HepG2 (cell line): Measurements from ENCODE around the gene RGS19. TPM values are rescaled to one million over a fixed set of nuclear protein-coding genes. Genes with fewer than 3 reads are reported as not detected.

ENCODE experiments used
- GABPA ChIP-seq, 2 experiments: IDR thresholded peaks; 2 replicates each; pipeline ENCODE4 v1.6.1; 2011 to 2016; ENCODE audit warnings: low read depth in 2 of 2, low read length in 1 of 2, missing biosample characterization in 1 of 2, missing genetic modification characterization in 1 of 2
- GZF1 ChIP-seq: sonication (generic); formaldehyde crosslinking; IDR thresholded peaks from 2 replicates; pipeline ENCODE4 v1.5.1; 2020; ENCODE audit warnings: mild to moderate bottlenecking, missing genetic modification reagents
- HES4 ChIP-seq: sonication (generic); formaldehyde crosslinking; IDR thresholded peaks from 2 replicates; pipeline ENCODE4 v1.9.0; 2021; ENCODE audit warnings: mild to moderate bottlenecking, missing genetic modification reagents, borderline replicate concordance
- NPAS2 ChIP-seq: sonication (generic); formaldehyde crosslinking; IDR thresholded peaks from 2 replicates; pipeline ENCODE4 v1.8.0; 2022; ENCODE audit warnings: mild to moderate bottlenecking, missing genetic modification reagents, borderline replicate concordance
- PAWR ChIP-seq: sonication (generic); formaldehyde crosslinking; IDR thresholded peaks from 2 replicates; pipeline ENCODE4 v1.4.0; 2020; ENCODE audit warnings: missing genetic modification reagents, mild to moderate bottlenecking, borderline replicate concordance
- REXO4 ChIP-seq: sonication (generic); formaldehyde crosslinking; IDR thresholded peaks from 2 replicates; pipeline ENCODE4 v1.8.0; 2022; ENCODE audit warnings: missing genetic modification reagents, mild to moderate bottlenecking, borderline replicate concordance
- SALL2 ChIP-seq: sonication (generic); formaldehyde crosslinking; IDR thresholded peaks from 2 replicates; pipeline ENCODE4 v1.8.1; 2023; ENCODE audit warnings: mild to moderate bottlenecking, missing genetic modification reagents, inconsistent platforms
- TP53 ChIP-seq: sonication (generic); formaldehyde crosslinking; conservative IDR thresholded peaks from 2 replicates; pipeline ENCODE4 v1.4.0; 2020; ENCODE audit warnings: missing genetic modification reagents
- ZNF563 ChIP-seq: sonication (generic); formaldehyde crosslinking; IDR thresholded peaks from 2 replicates; pipeline ENCODE4 v1.8.0; 2022; ENCODE audit warnings: mild to moderate bottlenecking, moderate library complexity, missing genetic modification reagents
- ZNF761 ChIP-seq: sonication (generic); formaldehyde crosslinking; conservative IDR thresholded peaks from 2 replicates; pipeline ENCODE4 v1.4.0; 2020; ENCODE audit warnings: mild to moderate bottlenecking, missing genetic modification reagents
- ZNF773 ChIP-seq: sonication (generic); formaldehyde crosslinking; IDR thresholded peaks from 2 replicates; pipeline ENCODE4 v1.4.0; 2020; ENCODE audit warnings: missing genetic modification reagents, borderline replicate concordance
- ZNF839 ChIP-seq: sonication (generic); formaldehyde crosslinking; IDR thresholded peaks from 2 replicates; pipeline ENCODE4 v1.4.0; 2020; ENCODE audit warnings: missing genetic modification reagents, mild to moderate bottlenecking, borderline replicate concordance
- polyA plus RNA-seq, 8 experiments: library from polyadenylated mRNA; depleted of rRNA in 3 of 8; stranded (reverse) in 7 of 8; unstranded in 1 of 8; fragments of >200 nt; fragmentation: Illumina TruSeq in 4 of 8; extraction: Trizol in 4 of 8; gene quantifications; 2 replicates each; pipeline versions ENCODE4 v1.2.1 to v1.2.3, GENCODE V29; 2011 to 2016; ENCODE audit warnings: low read depth in 4 of 8, missing spikeins in 1 of 8, mixed read lengths in 1 of 8; ENCODE audit not compliant: insufficient read depth in 1 of 8
- total RNA-seq, 5 experiments: library from RNA; depleted of rRNA; stranded (reverse); fragments of >200 nt; fragmentation: Illumina TruSeq; extraction: Trizol; gene quantifications; 2 replicates each; pipeline ENCODE4 v1.2.3, GENCODE V29; 2016; ENCODE audit warnings: low read depth in 1 of 5
- TF ChIP-seq, protein P1 (sequence below): sonication (generic); formaldehyde crosslinking; IDR thresholded peaks from 2 replicates; pipeline ENCODE4 v1.8.0; 2022; ENCODE audit warnings: missing genetic modification reagents, mild to moderate bottlenecking, moderate library complexity, borderline replicate concordance
- TF ChIP-seq, protein P2 (sequence below): sonication (generic); formaldehyde crosslinking; IDR thresholded peaks from 2 replicates; pipeline ENCODE4 v1.5.1; 2020; ENCODE audit warnings: missing genetic modification reagents, mild to moderate bottlenecking, borderline replicate concordance
- TF ChIP-seq, protein P3 (sequence below): sonication (generic); formaldehyde crosslinking; IDR thresholded peaks from 2 replicates; pipeline ENCODE4 v1.4.0; 2020; ENCODE audit warnings: missing genetic modification reagents, borderline replicate concordance
- TF ChIP-seq, protein P4 (sequence below): sonication (generic); formaldehyde crosslinking; IDR thresholded peaks from 2 replicates; pipeline ENCODE4 v1.8.0; 2022; ENCODE audit warnings: mild to moderate bottlenecking, missing genetic modification reagents, borderline replicate concordance

RGS19 gene
- total and polyA plus RNA-seq, 2 of the 13 experiments (the other 11 are each of a cell fraction or from before 2014, with no cell fraction given) = 10.7 to 11.9 TPM

DNA sequence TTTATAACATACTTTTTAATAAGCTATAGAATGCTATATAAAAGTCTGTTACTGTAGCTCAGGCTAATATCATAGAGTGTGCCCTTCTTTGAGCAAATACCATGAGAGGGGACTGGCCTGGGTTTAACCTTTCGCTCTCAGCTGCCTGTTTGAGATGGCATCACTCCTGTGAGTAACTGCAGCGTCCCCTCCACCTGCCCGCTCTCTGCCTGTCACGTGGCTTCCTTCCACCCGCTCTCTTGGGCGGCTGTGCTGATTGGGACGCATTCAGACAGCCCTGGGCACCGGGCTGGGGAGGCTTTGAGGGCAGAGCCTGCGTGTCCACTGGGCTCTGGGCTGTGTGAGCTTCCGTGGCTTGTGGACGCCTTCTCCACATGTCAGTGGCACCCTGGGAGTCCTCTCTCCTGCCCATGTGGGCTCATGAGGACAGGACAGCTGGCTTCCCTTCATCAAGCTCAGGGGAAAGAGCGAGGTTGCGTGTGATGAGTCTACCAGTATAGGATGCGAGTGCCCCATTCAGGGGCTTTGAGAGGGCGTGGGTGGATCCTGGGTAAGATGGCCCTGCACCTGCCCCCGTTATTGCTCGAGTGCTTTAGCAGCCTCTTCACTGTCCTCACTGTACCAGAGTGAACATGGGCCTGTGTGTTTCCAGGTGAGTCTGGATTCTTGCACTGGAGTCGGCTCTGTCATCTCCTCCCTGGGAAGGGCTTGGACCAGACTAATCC lies 54.1 kb downstream of the RGS19 start (continued):
- TF ChIP-seq, protein P1, sequence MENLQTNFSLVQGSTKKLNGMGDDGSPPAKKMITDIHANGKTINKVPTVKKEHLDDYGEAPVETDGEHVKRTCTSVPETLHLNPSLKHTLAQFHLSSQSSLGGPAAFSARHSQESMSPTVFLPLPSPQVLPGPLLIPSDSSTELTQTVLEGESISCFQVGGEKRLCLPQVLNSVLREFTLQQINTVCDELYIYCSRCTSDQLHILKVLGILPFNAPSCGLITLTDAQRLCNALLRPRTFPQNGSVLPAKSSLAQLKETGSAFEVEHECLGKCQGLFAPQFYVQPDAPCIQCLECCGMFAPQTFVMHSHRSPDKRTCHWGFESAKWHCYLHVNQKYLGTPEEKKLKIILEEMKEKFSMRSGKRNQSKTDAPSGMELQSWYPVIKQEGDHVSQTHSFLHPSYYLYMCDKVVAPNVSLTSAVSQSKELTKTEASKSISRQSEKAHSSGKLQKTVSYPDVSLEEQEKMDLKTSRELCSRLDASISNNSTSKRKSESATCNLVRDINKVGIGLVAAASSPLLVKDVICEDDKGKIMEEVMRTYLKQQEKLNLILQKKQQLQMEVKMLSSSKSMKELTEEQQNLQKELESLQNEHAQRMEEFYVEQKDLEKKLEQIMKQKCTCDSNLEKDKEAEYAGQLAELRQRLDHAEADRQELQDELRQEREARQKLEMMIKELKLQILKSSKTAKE = no peak
- TF ChIP-seq, protein P2, sequence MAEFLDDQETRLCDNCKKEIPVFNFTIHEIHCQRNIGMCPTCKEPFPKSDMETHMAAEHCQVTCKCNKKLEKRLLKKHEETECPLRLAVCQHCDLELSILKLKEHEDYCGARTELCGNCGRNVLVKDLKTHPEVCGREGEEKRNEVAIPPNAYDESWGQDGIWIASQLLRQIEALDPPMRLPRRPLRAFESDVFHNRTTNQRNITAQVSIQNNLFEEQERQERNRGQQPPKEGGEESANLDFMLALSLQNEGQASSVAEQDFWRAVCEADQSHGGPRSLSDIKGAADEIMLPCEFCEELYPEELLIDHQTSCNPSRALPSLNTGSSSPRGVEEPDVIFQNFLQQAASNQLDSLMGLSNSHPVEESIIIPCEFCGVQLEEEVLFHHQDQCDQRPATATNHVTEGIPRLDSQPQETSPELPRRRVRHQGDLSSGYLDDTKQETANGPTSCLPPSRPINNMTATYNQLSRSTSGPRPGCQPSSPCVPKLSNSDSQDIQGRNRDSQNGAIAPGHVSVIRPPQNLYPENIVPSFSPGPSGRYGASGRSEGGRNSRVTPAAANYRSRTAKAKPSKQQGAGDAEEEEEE = no peak
- TF ChIP-seq, protein P3, sequence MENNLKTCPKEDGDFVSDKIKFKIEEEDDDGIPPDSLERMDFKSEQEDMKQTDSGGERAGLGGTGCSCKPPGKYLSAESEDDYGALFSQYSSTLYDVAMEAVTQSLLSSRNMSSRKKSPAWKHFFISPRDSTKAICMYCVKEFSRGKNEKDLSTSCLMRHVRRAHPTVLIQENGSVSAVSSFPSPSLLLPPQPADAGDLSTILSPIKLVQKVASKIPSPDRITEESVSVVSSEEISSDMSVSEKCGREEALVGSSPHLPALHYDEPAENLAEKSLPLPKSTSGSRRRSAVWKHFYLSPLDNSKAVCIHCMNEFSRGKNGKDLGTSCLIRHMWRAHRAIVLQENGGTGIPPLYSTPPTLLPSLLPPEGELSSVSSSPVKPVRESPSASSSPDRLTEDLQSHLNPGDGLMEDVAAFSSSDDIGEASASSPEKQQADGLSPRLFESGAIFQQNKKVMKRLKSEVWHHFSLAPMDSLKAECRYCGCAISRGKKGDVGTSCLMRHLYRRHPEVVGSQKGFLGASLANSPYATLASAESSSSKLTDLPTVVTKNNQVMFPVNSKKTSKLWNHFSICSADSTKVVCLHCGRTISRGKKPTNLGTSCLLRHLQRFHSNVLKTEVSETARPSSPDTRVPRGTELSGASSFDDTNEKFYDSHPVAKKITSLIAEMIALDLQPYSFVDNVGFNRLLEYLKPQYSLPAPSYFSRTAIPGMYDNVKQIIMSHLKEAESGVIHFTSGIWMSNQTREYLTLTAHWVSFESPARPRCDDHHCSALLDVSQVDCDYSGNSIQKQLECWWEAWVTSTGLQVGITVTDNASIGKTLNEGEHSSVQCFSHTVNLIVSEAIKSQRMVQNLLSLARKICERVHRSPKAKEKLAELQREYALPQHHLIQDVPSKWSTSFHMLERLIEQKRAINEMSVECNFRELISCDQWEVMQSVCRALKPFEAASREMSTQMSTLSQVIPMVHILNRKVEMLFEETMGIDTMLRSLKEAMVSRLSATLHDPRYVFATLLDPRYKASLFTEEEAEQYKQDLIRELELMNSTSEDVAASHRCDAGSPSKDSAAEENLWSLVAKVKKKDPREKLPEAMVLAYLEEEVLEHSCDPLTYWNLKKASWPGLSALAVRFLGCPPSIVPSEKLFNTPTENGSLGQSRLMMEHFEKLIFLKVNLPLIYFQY (CRISPR knock-in tag) = no peak
- TF ChIP-seq PAWR (CRISPR knock-in tag) = peak; percentile 68; the same call in 1 of the 2 replicates
- no peak for TF ChIP-seq GABPA (IDR thresholded peaks at IDR 0.05; ENCODE audit: low read depth, low read length)
- no peak for TF ChIP-seq GABPA (CRISPR knock-in tag; IDR thresholded peaks at IDR 0.05; ENCODE audit: low read depth)
- 0 out of 2 replicates have a peak, but pooled peaks have one; percentile 3 for TF ChIP-seq ZNF563 (CRISPR knock-in tag)
- TF ChIP-seq HES4 (CRISPR knock-in tag) = no peak
- TF ChIP-seq REXO4 (CRISPR knock-in tag) = no peak
- TF ChIP-seq SALL2 (CRISPR knock-in tag) = no peak
- no peak for TF ChIP-seq ZNF773 (CRISPR knock-in tag)
- no peak for TF ChIP-seq TP53 (CRISPR knock-in tag)
- TF ChIP-seq NPAS2 (CRISPR knock-in tag) = no peak
- TF ChIP-seq ZNF839 (CRISPR knock-in tag) = no peak
- TF ChIP-seq ZNF761 (CRISPR knock-in tag) = no peak; the same call in 1 of the 2 replicates
- TF ChIP-seq, protein P4, sequence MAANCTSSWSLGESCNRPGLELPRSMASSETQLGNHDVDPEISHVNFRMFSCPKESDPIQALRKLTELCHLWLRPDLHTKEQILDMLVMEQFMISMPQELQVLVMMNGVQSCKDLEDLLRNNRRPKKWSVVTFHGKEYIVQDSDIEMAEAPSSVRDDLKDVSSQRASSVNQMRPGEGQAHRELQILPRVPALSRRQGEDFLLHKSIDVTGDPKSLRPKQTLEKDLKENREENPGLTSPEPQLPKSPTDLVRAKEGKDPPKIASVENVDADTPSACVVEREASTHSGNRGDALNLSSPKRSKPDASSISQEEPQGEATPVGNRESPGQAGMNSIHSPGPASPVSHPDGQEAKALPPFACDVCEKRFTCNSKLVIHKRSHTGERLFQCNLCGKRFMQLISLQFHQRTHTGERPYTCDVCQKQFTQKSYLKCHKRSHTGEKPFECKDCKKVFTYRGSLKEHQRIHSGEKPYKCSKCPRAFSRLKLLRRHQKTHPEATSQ (CRISPR knock-in tag) = no peak
- TF ChIP-seq GZF1 (CRISPR knock-in tag) = no peak
